ENCODE data around the gene TAOK3.
A peak's percentile ranks its signal among the peaks of the same experiment; 100 is the strongest.
"Not testable (repeated sequence)": the region's sequence is repeated elsewhere in the genome, so short reads cannot be mapped to it uniquely, and the experiment has no call there.

Gene TAOK3

GRCh38 chr12:118372541-118373495 lies at the start of gene TAOK3:
TAOK3 (minus strand) TSS chr12:118372907; CDS start chr12:118255567, 117,340 bp downstream.
- H3K4me1 ChIP-seq: peaks cover 38% of the 10 kb centered on the region
- no peaks in the 10 kb centered on the region for H3K36me3 ChIP-seq (replicated peaks)
- no peaks in the 10 kb centered on the region for H3K27me3 ChIP-seq (ENCODE audit: low read depth)
- in situ Hi-C loops (cut with MboI; ENCODE audit: low sequenced_read_pairs): loop anchor here (10.0 kb wide), 2 partner anchors 198 to 238 kb away; partner anchors contain the start of gene PEBP1
- no peaks in the 10 kb centered on the region for H3K9me3 ChIP-seq
- peak; percentile 98 to 99 for DNase-seq (ENCODE audit: low spot score in 2 of 2)
- H3K4me3 ChIP-seq: peak within 1 kb of the TSS; percentile 93

- no peak for DNase-seq (ENCODE audit: low spot score in 2 of 2)
- Histone ChIP-seq H3K36me3 (replicated peaks) (peaks cover under 1% of the 10 kb centered on the region), H3K4me1 (no peaks in the 10 kb centered on the region), H3K9me3 (no peaks in the 10 kb centered on the region), H3K27me3 (ENCODE audit: low read depth) (no peaks in the 10 kb centered on the region), H3K4me3 (no peak overlapping the region)
- in situ Hi-C loops (cut with MboI; ENCODE audit: low sequenced_read_pairs): loop anchor here (25.0 kb wide), 1 partner anchor 992 kb away; no protein-coding TSS in a partner anchor
Observed at GRCh38 chr12:118420673-118421072, 48.0 kb upstream of the TAOK3 start.

GRCh38 chr12:118418385-118419057 lies 45.8 kb upstream of the TAOK3 start:
- peaks cover 19% of the 10 kb centered on the region for H3K36me3 ChIP-seq (replicated peaks)
- DNase-seq (ENCODE audit: low spot score in 2 of 2): no peak

GRCh38 chr12:118417942-118418341 lies 45.2 kb upstream of the TAOK3 start:
- Histone ChIP-seq H3K9me3 (no peaks in the 10 kb centered on the region), H3K36me3 (replicated peaks) (peaks cover 25% of the 10 kb centered on the region), H3K27me3 (ENCODE audit: low read depth) (no peaks in the 10 kb centered on the region), H3K4me3 (no peak overlapping the region), H3K4me1 (no peaks in the 10 kb centered on the region)
- in situ Hi-C loops (cut with MboI; ENCODE audit: low sequenced_read_pairs): loop anchor here (25.0 kb wide), 1 partner anchor 994 kb away; no protein-coding TSS in a partner anchor
- no peak for DNase-seq (ENCODE audit: low spot score in 2 of 2)

More at GRCh38 chr12:118418385-118419057, 45.8 kb upstream of the TAOK3 start:
- in situ Hi-C loops (cut with MboI; ENCODE audit: low sequenced_read_pairs): loop anchor here (25.0 kb wide), 1 partner anchor 994 kb away; no protein-coding TSS in a partner anchor
- H3K9me3 ChIP-seq: no peaks in the 10 kb centered on the region
- no peak overlapping the region for H3K4me3 ChIP-seq
- no peaks in the 10 kb centered on the region for H3K4me1 ChIP-seq
- H3K27me3 ChIP-seq (ENCODE audit: low read depth): no peaks in the 10 kb centered on the region

- Histone ChIP-seq H3K9me3 (no peaks in the 10 kb centered on the region), H3K4me1 (no peaks in the 10 kb centered on the region), H3K27me3 (ENCODE audit: low read depth) (no peaks in the 10 kb centered on the region), H3K36me3 (replicated peaks) (peaks cover 59% of the 10 kb centered on the region), H3K4me3 (no peak overlapping the region)
- no peak for DNase-seq (ENCODE audit: low spot score in 2 of 2)
- in situ Hi-C loops (cut with MboI; ENCODE audit: low sequenced_read_pairs): loop anchor here (25.0 kb wide), 1 partner anchor 1002 kb away; no protein-coding TSS in a partner anchor
Observed at GRCh38 chr12:118409834-118410233, 37.1 kb upstream of the TAOK3 start.

GRCh38 chr12:118408241-118408640 lies 35.5 kb upstream of the TAOK3 start:
- H3K4me1 ChIP-seq; DNase-seq (ENCODE audit: low spot score in 2 of 2); H3K9me3 ChIP-seq; H3K27me3 ChIP-seq (ENCODE audit: low read depth); H3K4me3 ChIP-seq: not testable (repeated sequence)
- in situ Hi-C loops (cut with MboI; ENCODE audit: low sequenced_read_pairs): loop anchor here (25.0 kb wide), 1 partner anchor 1004 kb away; no protein-coding TSS in a partner anchor
- H3K36me3 ChIP-seq (replicated peaks): peaks cover 47% of the 10 kb centered on the region

GRCh38 chr12:118404876-118405521 lies 32.3 kb upstream of the TAOK3 start:
- peaks cover 36% of the 10 kb centered on the region for H3K36me3 ChIP-seq (replicated peaks)
- in situ Hi-C loops (cut with MboI; ENCODE audit: low sequenced_read_pairs): loop anchor here (25.0 kb wide), 1 partner anchor 1007 kb away; no protein-coding TSS in a partner anchor
- DNase-seq (ENCODE audit: low spot score in 2 of 2): peak; percentile 44 to 78

GRCh38 chr12:118402251-118402650 lies 29.5 kb upstream of the TAOK3 start:
- H3K4me3 ChIP-seq: no peak overlapping the region
- in situ Hi-C loops (cut with MboI; ENCODE audit: low sequenced_read_pairs): loop anchor here (25.0 kb wide), 1 partner anchor 1010 kb away; no protein-coding TSS in a partner anchor
- no peak for DNase-seq (ENCODE audit: low spot score in 2 of 2)
- H3K4me1 ChIP-seq: no peaks in the 10 kb centered on the region
- peaks cover 43% of the 10 kb centered on the region for H3K36me3 ChIP-seq (replicated peaks)
- H3K9me3 ChIP-seq: no peaks in the 10 kb centered on the region
- no peaks in the 10 kb centered on the region for H3K27me3 ChIP-seq (ENCODE audit: low read depth)

More at GRCh38 chr12:118404876-118405521, 32.3 kb upstream of the TAOK3 start:
- H3K9me3 ChIP-seq: no peaks in the 10 kb centered on the region
- H3K4me3 ChIP-seq: no peak overlapping the region
- no peaks in the 10 kb centered on the region for H3K27me3 ChIP-seq (ENCODE audit: low read depth)
- no peaks in the 10 kb centered on the region for H3K4me1 ChIP-seq

- Histone ChIP-seq H3K27me3 (ENCODE audit: low read depth) (no peaks in the 10 kb centered on the region), H3K9me3 (no peaks in the 10 kb centered on the region), H3K4me1 (no peaks in the 10 kb centered on the region), H3K36me3 (replicated peaks) (peaks cover 44% of the 10 kb centered on the region), H3K4me3 (no peak overlapping the region)
- DNase-seq (ENCODE audit: low spot score in 2 of 2): no peak
- in situ Hi-C loops (cut with MboI; ENCODE audit: low sequenced_read_pairs): loop anchor here (25.0 kb wide), 1 partner anchor 537 kb away; no protein-coding TSS in a partner anchor
Observed at GRCh38 chr12:118398940-118399339, 26.2 kb upstream of the TAOK3 start.

- Histone ChIP-seq H3K4me3 (no peak overlapping the region), H3K4me1 (no peaks in the 10 kb centered on the region), H3K36me3 (replicated peaks) (peaks cover 46% of the 10 kb centered on the region), H3K9me3 (no peaks in the 10 kb centered on the region), H3K27me3 (ENCODE audit: low read depth) (no peaks in the 10 kb centered on the region)
- DNase-seq (ENCODE audit: low spot score in 2 of 2): no peak
- in situ Hi-C loops (cut with MboI; ENCODE audit: low sequenced_read_pairs): loop anchor here (25.0 kb wide), 1 partner anchor 536 kb away; no protein-coding TSS in a partner anchor
Observed at GRCh38 chr12:118398524-118398923, 25.8 kb upstream of the TAOK3 start.

- no peak for DNase-seq (ENCODE audit: low spot score in 2 of 2)
- Histone ChIP-seq H3K4me3 (no peak overlapping the region), H3K27me3 (ENCODE audit: low read depth) (no peaks in the 10 kb centered on the region), H3K36me3 (replicated peaks) (peaks cover 47% of the 10 kb centered on the region), H3K4me1 (no peaks in the 10 kb centered on the region), H3K9me3 (no peaks in the 10 kb centered on the region)
- in situ Hi-C loops (cut with MboI; ENCODE audit: low sequenced_read_pairs): loop anchor here (25.0 kb wide), 1 partner anchor 536 kb away; no protein-coding TSS in a partner anchor
Observed at GRCh38 chr12:118397708-118398440, 25.2 kb upstream of the TAOK3 start.

- no peak for DNase-seq (ENCODE audit: low spot score in 2 of 2)
- Histone ChIP-seq H3K4me1 (no peaks in the 10 kb centered on the region), H3K36me3 (replicated peaks) (peaks cover 65% of the 10 kb centered on the region)
Observed at GRCh38 chr12:118391836-118392235, 19.1 kb upstream of the TAOK3 start.

More at GRCh38 chr12:118391836-118392235, 19.1 kb upstream of the TAOK3 start:
- H3K9me3 ChIP-seq: no peaks in the 10 kb centered on the region
- H3K27me3 ChIP-seq (ENCODE audit: low read depth): no peaks in the 10 kb centered on the region
- in situ Hi-C loops (cut with MboI; ENCODE audit: low sequenced_read_pairs): loop anchor here (25.0 kb wide), 1 partner anchor 530 kb away; no protein-coding TSS in a partner anchor
- H3K4me3 ChIP-seq: no peak overlapping the region
